Fibroblast of skin of left quadriceps (primary cell): Measurements from ENCODE around the gene KRTAP10-2.
"Not testable (repeated sequence)": the region's sequence is repeated elsewhere in the genome, so short reads cannot be mapped to it uniquely, and the experiment has no call there.

Source experiments
- DNase-seq, 2 experiments: peaks; one replicate each; pipeline ENCODE4 v3.0.0-alpha.2; 2013; ENCODE audit warnings: low read depth in 2 of 2

Gene KRTAP10-2

GRCh38 chr21:44551340-44551961, at the start of gene KRTAP10-2:
Gene KRTAP10-2 (minus strand): TSS chr21:44551505. CDS start chr21:44551458, 47 bp downstream.
- DNase-seq, result no peak

- not testable (repeated sequence) for DNase-seq
Measured at GRCh38 chr21:44601091-44601490, 49.8 kb upstream of the KRTAP10-2 start.

- DNase-seq, result not testable (repeated sequence)
Measured at GRCh38 chr21:44600118-44600978, 49.0 kb upstream of the KRTAP10-2 start, which contains the start of gene KRTAP10-7. Gene KRTAP10-7 (plus strand): TSS chr21:44600597. CDS start chr21:44600622, 25 bp downstream.

GRCh38 chr21:44599264-44600029, 48.1 kb upstream of the KRTAP10-2 start:
- no peak for DNase-seq

- no peak for DNase-seq
Measured at GRCh38 chr21:44598061-44598460, 46.8 kb upstream of the KRTAP10-2 start.

GRCh38 chr21:44596068-44596725, 44.9 kb upstream of the KRTAP10-2 start:
- no peak for DNase-seq

- no peak for DNase-seq
Measured at GRCh38 chr21:44595524-44595923, 44.2 kb upstream of the KRTAP10-2 start.

- DNase-seq, result no peak
Measured at GRCh38 chr21:44594406-44594916, 43.2 kb upstream of the KRTAP10-2 start.

- DNase-seq, result no peak
Measured at GRCh38 chr21:44593598-44594405, 42.5 kb upstream of the KRTAP10-2 start.

GRCh38 chr21:44592446-44593311, 41.4 kb upstream of the KRTAP10-2 start, which contains the start of gene KRTAP10-6:
Gene KRTAP10-6 (minus strand): TSS chr21:44592505. CDS start chr21:44592484, 21 bp downstream.
- DNase-seq, result no peak

- not testable (repeated sequence) for DNase-seq
Measured at GRCh38 chr21:44591801-44592130, 40.5 kb upstream of the KRTAP10-2 start.

- not testable (repeated sequence) for DNase-seq
Measured at GRCh38 chr21:44590897-44591800, 39.8 kb upstream of the KRTAP10-2 start.

GRCh38 chr21:44590311-44590721, 39.0 kb upstream of the KRTAP10-2 start:
- no peak for DNase-seq

GRCh38 chr21:44589586-44590305, 38.4 kb upstream of the KRTAP10-2 start:
- no peak for DNase-seq

GRCh38 chr21:44589094-44589493, 37.8 kb upstream of the KRTAP10-2 start:
- no peak for DNase-seq

GRCh38 chr21:44585892-44586291, 34.6 kb upstream of the KRTAP10-2 start:
- DNase-seq, result no peak

- no peak for DNase-seq
Measured at GRCh38 chr21:44583800-44584147, 32.5 kb upstream of the KRTAP10-2 start.
